GM18517 (cell line): ENCODE data around the gene USP32.

ENCODE experiments used
- ATAC-seq: cut with Tn5 transposase; IDR thresholded peaks from one replicate; pipeline ENCODE4 v1.9.1; 2021; ENCODE audit warnings: mild to moderate bottlenecking, moderate library complexity; ENCODE audit not compliant: unreplicated experiment

USP32 gene

GRCh38 chr17:60304502-60304901 is 87.4 kb downstream of the USP32 start:
- ATAC-seq: no peak

GRCh38 chr17:60303406-60304099 is 88.4 kb downstream of the USP32 start:
- ATAC-seq: no peak

GRCh38 chr17:60301649-60302048 is 90.3 kb downstream of the USP32 start:
- no peak for ATAC-seq

- ATAC-seq: no peak
Measured at GRCh38 chr17:60300949-60301348, 91.0 kb downstream of the USP32 start.

GRCh38 chr17:60300011-60300410 is 91.9 kb downstream of the USP32 start:
- no peak for ATAC-seq

- no peak for ATAC-seq
Measured at GRCh38 chr17:60297760-60298401, 94.1 kb downstream of the USP32 start.

GRCh38 chr17:60296177-60296576 is 95.8 kb downstream of the USP32 start:
- ATAC-seq: no peak

- ATAC-seq: no peak
Measured at GRCh38 chr17:60293580-60294335, 98.2 kb downstream of the USP32 start.

- no peak for ATAC-seq
Measured at GRCh38 chr17:60292697-60293096, 99.2 kb downstream of the USP32 start.

GRCh38 chr17:60284709-60285108 is 107.2 kb downstream of the USP32 start:
- no peak for ATAC-seq

- ATAC-seq: no peak
Measured at GRCh38 chr17:60283816-60284215, 108.1 kb downstream of the USP32 start.

- no peak for ATAC-seq
Measured at GRCh38 chr17:60280673-60281072, 111.3 kb downstream of the USP32 start.

GRCh38 chr17:60278237-60278636 is 113.7 kb downstream of the USP32 start:
- no peak for ATAC-seq

- ATAC-seq: no peak
Measured at GRCh38 chr17:60277258-60277657, 114.7 kb downstream of the USP32 start.

GRCh38 chr17:60269417-60269816 is 122.5 kb downstream of the USP32 start:
- no peak for ATAC-seq

- no peak for ATAC-seq
Measured at GRCh38 chr17:60260540-60260939, 131.4 kb downstream of the USP32 start.

- no peak for ATAC-seq
Measured at GRCh38 chr17:60258313-60258712, 133.6 kb downstream of the USP32 start.

- no peak for ATAC-seq
Measured at GRCh38 chr17:60256174-60256573, 135.8 kb downstream of the USP32 start.

GRCh38 chr17:60253048-60253447 is 138.9 kb downstream of the USP32 start:
- no peak for ATAC-seq

- no peak for ATAC-seq
Measured at GRCh38 chr17:60252459-60252858, 139.5 kb downstream of the USP32 start.

- ATAC-seq: no peak
Measured at GRCh38 chr17:60249290-60249826, 142.6 kb downstream of the USP32 start.
